ENCODE data around the gene PSMG1.
A peak's percentile ranks its signal among the peaks of the same experiment; 100 is the strongest.

The PSMG1 gene

DNA sequence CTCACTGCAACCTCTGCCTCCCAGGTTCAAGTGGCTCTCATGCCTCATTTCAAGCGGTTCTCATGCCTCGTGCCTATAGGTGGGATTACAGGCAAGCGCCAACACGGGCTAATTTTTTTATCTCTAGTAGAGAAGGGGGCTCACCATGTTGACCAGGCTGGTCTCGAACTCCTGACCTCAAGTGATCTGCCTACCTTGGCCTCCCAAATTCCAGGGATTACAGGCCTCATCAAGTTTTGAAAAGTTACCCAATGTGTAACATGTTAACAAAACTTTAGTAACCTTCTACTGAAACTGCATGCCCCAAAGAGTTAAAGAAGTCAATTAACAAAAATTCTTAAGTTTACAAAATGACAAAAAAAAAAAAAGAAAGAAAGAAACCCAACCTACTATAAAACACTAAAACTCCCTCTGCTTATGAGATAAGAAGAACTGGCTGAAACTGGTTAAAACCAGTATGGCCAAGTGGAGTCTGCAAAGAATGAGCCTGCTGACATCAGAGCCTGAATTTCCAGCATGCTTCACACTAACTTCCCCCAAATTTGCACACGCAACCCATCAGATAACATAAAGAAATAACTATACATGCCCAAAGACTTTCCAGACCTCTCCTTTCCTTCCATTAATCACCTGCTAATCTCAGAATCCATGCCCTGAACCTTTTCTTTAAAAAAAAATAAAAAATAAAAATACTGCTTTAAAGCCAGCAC is 25.5 kb upstream of the PSMG1 start:
- TF ChIP-seq, protein P1, sequence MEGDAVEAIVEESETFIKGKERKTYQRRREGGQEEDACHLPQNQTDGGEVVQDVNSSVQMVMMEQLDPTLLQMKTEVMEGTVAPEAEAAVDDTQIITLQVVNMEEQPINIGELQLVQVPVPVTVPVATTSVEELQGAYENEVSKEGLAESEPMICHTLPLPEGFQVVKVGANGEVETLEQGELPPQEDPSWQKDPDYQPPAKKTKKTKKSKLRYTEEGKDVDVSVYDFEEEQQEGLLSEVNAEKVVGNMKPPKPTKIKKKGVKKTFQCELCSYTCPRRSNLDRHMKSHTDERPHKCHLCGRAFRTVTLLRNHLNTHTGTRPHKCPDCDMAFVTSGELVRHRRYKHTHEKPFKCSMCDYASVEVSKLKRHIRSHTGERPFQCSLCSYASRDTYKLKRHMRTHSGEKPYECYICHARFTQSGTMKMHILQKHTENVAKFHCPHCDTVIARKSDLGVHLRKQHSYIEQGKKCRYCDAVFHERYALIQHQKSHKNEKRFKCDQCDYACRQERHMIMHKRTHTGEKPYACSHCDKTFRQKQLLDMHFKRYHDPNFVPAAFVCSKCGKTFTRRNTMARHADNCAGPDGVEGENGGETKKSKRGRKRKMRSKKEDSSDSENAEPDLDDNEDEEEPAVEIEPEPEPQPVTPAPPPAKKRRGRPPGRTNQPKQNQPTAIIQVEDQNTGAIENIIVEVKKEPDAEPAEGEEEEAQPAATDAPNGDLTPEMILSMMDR (IDR thresholded peaks at IDR 0.05): no peak
- Mint-ChIP-seq H3K4me1 (no peaks in the 10 kb centered on the region), H3K27ac (peak overlapping the region; percentile 89), H3K27me3 (ENCODE audit: low read depth, poor library complexity) (no peaks in the 10 kb centered on the region), H3K4me3 (no peak overlapping the region), H3K36me3 (ENCODE audit: low read depth) (peaks cover 91% of the 10 kb centered on the region), H3K9me3 (no peaks in the 10 kb centered on the region)
- DNase-seq: no peak

DNA sequence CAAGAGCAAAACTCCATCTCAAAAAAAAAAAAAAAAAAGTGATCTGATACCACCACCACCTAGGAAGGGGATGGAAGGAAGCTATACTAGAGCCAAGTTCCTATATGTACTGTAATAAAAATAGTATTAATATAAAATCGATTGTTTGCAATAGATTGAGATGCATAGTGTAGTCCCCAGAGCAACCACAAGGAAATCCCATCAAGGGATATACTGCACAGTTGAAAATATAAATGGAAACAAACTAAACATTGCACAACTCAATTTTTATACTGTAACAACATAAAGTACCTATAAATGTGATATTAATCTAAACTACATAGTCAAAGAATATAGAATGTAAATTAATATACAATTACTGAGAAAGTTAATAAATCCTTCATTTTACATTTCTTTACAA is 20.9 kb upstream of the PSMG1 start:
- TF ChIP-seq, protein P1 (IDR thresholded peaks at IDR 0.05): no peak
- Mint-ChIP-seq H3K4me3 (no peak overlapping the region), H3K36me3 (ENCODE audit: low read depth) (peaks cover 88% of the 10 kb centered on the region), H3K9me3 (no peaks in the 10 kb centered on the region), H3K27ac (no peak overlapping the region), H3K4me1 (peaks cover 8% of the 10 kb centered on the region), H3K27me3 (ENCODE audit: low read depth, poor library complexity) (no peaks in the 10 kb centered on the region)
- no peak for DNase-seq

DNA sequence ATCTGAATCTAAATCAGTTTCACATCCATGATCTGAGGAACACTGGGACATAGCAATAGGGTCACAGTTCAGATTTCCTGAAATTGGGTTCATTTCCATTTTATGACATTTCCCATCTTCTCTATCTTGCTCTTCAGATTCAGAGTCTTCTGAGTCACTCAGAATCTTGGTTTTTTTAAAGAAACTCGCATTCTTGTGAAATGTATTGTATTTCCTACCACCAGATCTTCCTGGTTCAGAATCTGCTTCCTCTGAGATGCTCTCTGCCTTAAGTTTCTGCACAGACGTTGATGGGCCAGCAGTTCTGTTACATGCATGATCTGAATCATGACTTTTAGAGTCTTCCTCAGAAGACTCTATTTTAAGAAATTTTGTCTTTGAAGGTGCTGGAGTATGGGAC is 15.5 kb upstream of the PSMG1 start:
- H3K27ac Mint-ChIP-seq: peak overlapping the region; percentile 29
- no peak for DNase-seq
- peaks cover 71% of the 10 kb centered on the region for H3K36me3 Mint-ChIP-seq (ENCODE audit: low read depth)
- H3K4me1 Mint-ChIP-seq: peaks cover 8% of the 10 kb centered on the region
- no peaks in the 10 kb centered on the region for H3K9me3 Mint-ChIP-seq
- TF ChIP-seq, protein P1 (IDR thresholded peaks at IDR 0.05): no peak
- no peaks in the 10 kb centered on the region for H3K27me3 Mint-ChIP-seq (ENCODE audit: low read depth, poor library complexity)
- H3K4me3 Mint-ChIP-seq: no peak overlapping the region

DNA sequence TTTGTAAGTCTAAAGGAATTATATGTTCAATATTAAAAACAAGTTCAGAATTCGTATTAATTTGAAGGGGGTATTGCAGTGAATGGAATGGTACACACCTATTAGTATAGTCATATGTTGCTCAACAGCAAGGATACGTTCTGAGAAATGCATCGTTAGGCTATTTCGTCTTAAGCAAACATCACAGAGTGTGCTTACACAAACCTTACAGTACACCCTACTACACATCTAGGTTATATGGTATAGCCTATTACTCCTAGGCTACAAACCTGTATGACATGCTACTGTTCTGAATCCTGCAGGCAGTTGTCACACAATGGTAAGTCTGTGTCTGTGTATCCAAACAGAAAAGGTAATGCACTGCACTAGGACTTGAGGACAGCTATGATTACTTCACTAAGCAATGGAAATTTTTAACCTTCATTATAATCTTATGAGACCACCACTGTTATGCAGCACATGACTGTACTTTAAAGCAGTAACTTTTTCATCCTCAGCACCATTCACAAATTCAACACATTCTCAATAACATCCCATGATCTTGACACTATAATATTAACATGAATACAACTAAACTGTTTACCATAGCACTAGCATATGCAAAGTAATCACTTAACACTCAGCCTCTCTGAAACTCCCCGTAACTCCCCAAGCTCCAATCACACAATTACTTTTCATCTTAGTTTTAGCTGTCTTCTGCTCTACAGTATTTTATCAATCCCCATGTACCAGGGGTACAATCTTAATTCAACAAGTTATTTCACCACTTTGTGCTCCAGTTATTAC is 14.4 kb upstream of the PSMG1 start:
- peak overlapping the region; percentile 29 for H3K27ac Mint-ChIP-seq
- H3K4me1 Mint-ChIP-seq: peaks cover 8% of the 10 kb centered on the region
- no peak for DNase-seq
- H3K36me3 Mint-ChIP-seq (ENCODE audit: low read depth): peaks cover 62% of the 10 kb centered on the region
- no peaks in the 10 kb centered on the region for H3K27me3 Mint-ChIP-seq (ENCODE audit: low read depth, poor library complexity)
- TF ChIP-seq, protein P1 (IDR thresholded peaks at IDR 0.05): no peak
- H3K4me3 Mint-ChIP-seq: no peak overlapping the region
- no peaks in the 10 kb centered on the region for H3K9me3 Mint-ChIP-seq

DNA sequence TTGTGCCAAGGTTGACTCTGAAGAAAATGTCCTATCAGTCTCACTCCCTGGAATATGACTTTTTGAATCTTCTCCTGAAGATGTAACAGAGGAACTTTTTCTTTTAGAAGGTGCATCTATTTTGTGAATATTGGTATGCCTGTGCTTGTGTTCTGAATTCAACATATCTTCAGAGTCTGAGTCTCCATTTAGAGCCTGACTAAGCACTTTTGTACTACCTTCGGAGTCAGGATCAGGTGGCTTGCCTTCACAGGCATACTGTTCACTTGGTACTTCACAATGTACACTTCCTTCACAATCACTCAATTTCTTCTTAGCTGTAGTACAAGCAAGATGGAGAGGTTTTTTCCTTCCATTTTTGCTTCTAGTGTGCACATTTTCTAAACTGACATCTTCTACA is 13.6 kb upstream of the PSMG1 start:
- TF ChIP-seq, protein P1 (IDR thresholded peaks at IDR 0.05): no peak
- no peak overlapping the region for H3K4me3 Mint-ChIP-seq

More for the DNA sequence above, 13.6 kb upstream of the PSMG1 start:
- Mint-ChIP-seq H3K36me3 (ENCODE audit: low read depth) (peaks cover 62% of the 10 kb centered on the region), H3K27ac (no peak overlapping the region), H3K27me3 (ENCODE audit: low read depth, poor library complexity) (no peaks in the 10 kb centered on the region), H3K9me3 (no peaks in the 10 kb centered on the region), H3K4me1 (peaks cover 8% of the 10 kb centered on the region)
- DNase-seq: no peak

Measured in nephron progenitor cell (in vitro differentiated cells).